Measurements from ENCODE around the gene LTBP2. TPM values are rescaled to one million over a fixed set of nuclear protein-coding genes. Genes with fewer than 3 reads are reported as not detected.

Gene LTBP2
- total RNA-seq, 4 donors from 2014 or later: 81.3 to 240 (median 189) TPM

GRCh38 chr14:74594029-74594428, 18.0 kb downstream of the LTBP2 start:
- no peaks in the 10 kb centered on the region for H3K9me3 ChIP-seq
- H3K4me1 ChIP-seq: peaks cover 73 to 100% of the 10 kb centered on the region in 2 donors
- H3K27ac ChIP-seq: peak overlapping the region; percentile 90 to 96 (median 93)
- no peak overlapping the region for H3K4me3 ChIP-seq (replicated peaks in 1 of 3)
- H3K36me3 ChIP-seq: no peaks in the 10 kb centered on the region
- TF ChIP-seq, protein P1, sequence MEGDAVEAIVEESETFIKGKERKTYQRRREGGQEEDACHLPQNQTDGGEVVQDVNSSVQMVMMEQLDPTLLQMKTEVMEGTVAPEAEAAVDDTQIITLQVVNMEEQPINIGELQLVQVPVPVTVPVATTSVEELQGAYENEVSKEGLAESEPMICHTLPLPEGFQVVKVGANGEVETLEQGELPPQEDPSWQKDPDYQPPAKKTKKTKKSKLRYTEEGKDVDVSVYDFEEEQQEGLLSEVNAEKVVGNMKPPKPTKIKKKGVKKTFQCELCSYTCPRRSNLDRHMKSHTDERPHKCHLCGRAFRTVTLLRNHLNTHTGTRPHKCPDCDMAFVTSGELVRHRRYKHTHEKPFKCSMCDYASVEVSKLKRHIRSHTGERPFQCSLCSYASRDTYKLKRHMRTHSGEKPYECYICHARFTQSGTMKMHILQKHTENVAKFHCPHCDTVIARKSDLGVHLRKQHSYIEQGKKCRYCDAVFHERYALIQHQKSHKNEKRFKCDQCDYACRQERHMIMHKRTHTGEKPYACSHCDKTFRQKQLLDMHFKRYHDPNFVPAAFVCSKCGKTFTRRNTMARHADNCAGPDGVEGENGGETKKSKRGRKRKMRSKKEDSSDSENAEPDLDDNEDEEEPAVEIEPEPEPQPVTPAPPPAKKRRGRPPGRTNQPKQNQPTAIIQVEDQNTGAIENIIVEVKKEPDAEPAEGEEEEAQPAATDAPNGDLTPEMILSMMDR (IDR thresholded peaks at IDR 0.05): no peak
- no peak for TF ChIP-seq POLR2A (IDR thresholded peaks at IDR 0.05)
- WGBS, 2 donors: 76 to 82% methylated on average over 7 of the region's 7 CpGs
- no peaks in the 10 kb centered on the region for H3K27me3 ChIP-seq
- intact Hi-C loops (cut with DNase I): no loop called here
- DNase-seq: no peak

- Histone ChIP-seq H3K27ac (peak overlapping the region; percentile 90 to 96 (median 93)), H3K36me3 (no peaks in the 10 kb centered on the region), H3K4me1 (peaks cover 72 to 100% of the 10 kb centered on the region in 2 donors), H3K4me3 (replicated peaks in 1 of 3) (no peak overlapping the region), H3K27me3 (no peaks in the 10 kb centered on the region), H3K9me3 (no peaks in the 10 kb centered on the region)
- intact Hi-C loops (cut with DNase I): no loop called here
- 32 to 44% methylated on average over 8 of the region's 10 CpGs for WGBS, 2 donors
- TF ChIP-seq, protein P1 (IDR thresholded peaks at IDR 0.05): no peak
- DNase-seq: peak; percentile 48 to 61
These were observed 18.6 kb downstream of the LTBP2 start for GRCh38 chr14:74593241-74593953.

- peak; percentile 96 for DNase-seq
- H3K4me3 ChIP-seq (replicated peaks in 1 of 3): no peak overlapping the region
- TF ChIP-seq, protein P1 (IDR thresholded peaks at IDR 0.05): peak in 1 of 6 experiments; percentile 25
- no peak for TF ChIP-seq POLR2A (IDR thresholded peaks at IDR 0.05)
- no peaks in the 10 kb centered on the region for H3K9me3 ChIP-seq
- whole genome bisulfite sequencing, 2 donors: 35 to 38% methylated on average over 13 of the region's 13 CpGs
- no peaks in the 10 kb centered on the region for H3K27me3 ChIP-seq
- peaks cover 70 to 100% of the 10 kb centered on the region in 2 donors for H3K4me1 ChIP-seq
- peak overlapping the region; percentile 90 to 96 (median 93) for H3K27ac ChIP-seq
- intact Hi-C loops (cut with DNase I): no loop called here
- no peaks in the 10 kb centered on the region for H3K36me3 ChIP-seq
These were observed 19.4 kb downstream of the LTBP2 start for GRCh38 chr14:74592476-74593201.

DNA sequence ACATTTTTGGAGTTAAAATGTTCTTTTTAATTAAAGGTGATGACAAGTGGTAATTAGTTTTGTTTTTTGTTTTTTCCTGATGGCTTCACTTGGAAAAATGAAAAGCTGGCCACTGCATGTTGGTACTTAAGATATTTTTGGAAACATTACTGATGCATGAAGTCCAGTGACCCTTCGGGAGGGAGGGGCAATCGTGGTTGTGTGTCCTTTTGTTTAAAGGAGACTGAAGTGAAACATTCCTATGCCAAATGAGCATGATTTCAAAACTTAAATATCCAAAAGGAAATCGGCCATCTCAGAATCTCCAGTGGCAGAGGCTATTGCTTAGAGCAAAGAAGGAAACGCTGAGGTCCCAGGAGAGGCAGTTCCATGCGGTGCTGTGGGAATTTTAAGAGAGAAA, 20.1 kb downstream of the LTBP2 start:
- TF ChIP-seq, protein P1 (IDR thresholded peaks at IDR 0.05): no peak
- peak in 1 of 2 donors; percentile 15 for TF ChIP-seq POLR2A (IDR thresholded peaks at IDR 0.05)
- H3K4me3 ChIP-seq (replicated peaks in 1 of 3): no peak overlapping the region
- intact Hi-C loops (cut with DNase I): no loop called here
- peak; percentile 89 for DNase-seq
- no peaks in the 10 kb centered on the region for H3K36me3 ChIP-seq
- H3K9me3 ChIP-seq: no peaks in the 10 kb centered on the region
- no peaks in the 10 kb centered on the region for H3K27me3 ChIP-seq
- 11 to 19% methylated on average over 5 of the region's 5 CpGs for WGBS, 2 donors
- H3K4me1 ChIP-seq: peaks cover 62 to 92% of the 10 kb centered on the region in 2 donors
- H3K27ac ChIP-seq: peak overlapping the region; percentile 90 to 96 (median 93)

- H3K4me3 ChIP-seq (replicated peaks in 1 of 3): no peak overlapping the region
- 17 to 49% methylated on average over 6 of the region's 6 CpGs for WGBS, 2 donors
- peak overlapping the region; percentile 90 to 96 (median 93) for H3K27ac ChIP-seq
- DNase-seq: peak; percentile 89 to 92
- no peaks in the 10 kb centered on the region for H3K9me3 ChIP-seq
- TF ChIP-seq, protein P1 (IDR thresholded peaks at IDR 0.05): no peak
- no peak for TF ChIP-seq POLR2A (IDR thresholded peaks at IDR 0.05)
- no peaks in the 10 kb centered on the region for H3K27me3 ChIP-seq
- peaks cover 57 to 92% of the 10 kb centered on the region in 2 donors for H3K4me1 ChIP-seq
- intact Hi-C loops (cut with DNase I): no loop called here
- no peaks in the 10 kb centered on the region for H3K36me3 ChIP-seq
These were observed 20.6 kb downstream of the LTBP2 start for GRCh38 chr14:74591394-74591793.

Data from thyroid gland (tissue), 4 donors.